HCT116 (cell line): ENCODE data around the gene DYNC1LI1.

Experiments
- CBX3 ChIP-seq: IDR thresholded peaks from 2 replicates; pipeline ENCODE4 v1.6.1; 2012; ENCODE audit warnings: low read depth
- ELF1 ChIP-seq: IDR thresholded peaks from 2 replicates; pipeline ENCODE4 v1.6.1; 2012; ENCODE audit warnings: low read depth, borderline replicate concordance
- EZH2 ChIP-seq: fragments of 200-600 bp; sonication (generic); IDR thresholded peaks from 2 replicates; pipeline ENCODE4 v1.6.1; 2017; ENCODE audit warnings: antibody characterized with exemption, mixed run types
- POLR2A ChIP-seq: IDR thresholded peaks from 2 replicates; pipeline ENCODE4 v1.7.0; 2011; ENCODE audit warnings: borderline replicate concordance; ENCODE audit not compliant: insufficient read depth, insufficient read length; ENCODE audit errors: extremely low read depth
- SP1 ChIP-seq: IDR thresholded peaks from 2 replicates; pipeline ENCODE4 v1.6.1; 2012; ENCODE audit warnings: low read depth
- YY1 ChIP-seq: IDR thresholded peaks from 2 replicates; pipeline ENCODE4 v1.6.1; 2011; ENCODE audit warnings: low read length, low read depth, moderate library complexity, mild to moderate bottlenecking; ENCODE audit not compliant: insufficient replicate concordance; ENCODE audit errors: extremely low read depth
- TF ChIP-seq, protein P1 (sequence below), 3 experiments: fragments of 200-600 bp in 1 of 3; sonication (generic) in 1 of 3; IDR thresholded peaks in 2 of 3; conservative IDR thresholded peaks in 1 of 3; 2 replicates each; pipeline ENCODE4 v1.5.1; 2012 to 2017; ENCODE audit warnings: low read depth in 2 of 3, low read length in 2 of 3, antibody characterized with exemption in 1 of 3, borderline replicate concordance in 1 of 3, control low read depth in 1 of 3, mild to moderate bottlenecking in 1 of 3, mixed read lengths in 1 of 3, mixed run types in 1 of 3, moderate library complexity in 1 of 3; ENCODE audit not compliant: insufficient read depth in 1 of 3

DNA sequence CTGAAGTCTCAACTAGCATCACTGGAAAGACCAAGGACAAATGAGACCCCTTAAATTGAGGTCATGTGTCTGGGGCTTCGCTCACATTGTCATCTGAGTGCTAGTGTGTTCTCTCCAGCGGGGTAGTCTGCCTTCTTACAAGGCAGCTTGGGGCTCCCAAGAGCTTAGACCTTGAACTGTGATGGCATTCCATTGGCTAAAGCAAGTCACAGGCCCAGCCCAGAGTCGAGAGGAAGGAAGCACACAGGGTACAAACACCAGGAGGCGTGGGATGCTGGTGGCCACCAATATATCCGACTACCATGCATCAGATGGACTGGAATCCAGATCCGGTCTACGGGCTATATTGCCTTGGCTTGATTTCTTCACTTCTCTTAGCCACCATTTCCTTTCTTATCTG is 31.5 kb upstream of the DYNC1LI1 start:
- no peak for TF ChIP-seq EZH2
- TF ChIP-seq POLR2A: no peak
- TF ChIP-seq, protein P1, sequence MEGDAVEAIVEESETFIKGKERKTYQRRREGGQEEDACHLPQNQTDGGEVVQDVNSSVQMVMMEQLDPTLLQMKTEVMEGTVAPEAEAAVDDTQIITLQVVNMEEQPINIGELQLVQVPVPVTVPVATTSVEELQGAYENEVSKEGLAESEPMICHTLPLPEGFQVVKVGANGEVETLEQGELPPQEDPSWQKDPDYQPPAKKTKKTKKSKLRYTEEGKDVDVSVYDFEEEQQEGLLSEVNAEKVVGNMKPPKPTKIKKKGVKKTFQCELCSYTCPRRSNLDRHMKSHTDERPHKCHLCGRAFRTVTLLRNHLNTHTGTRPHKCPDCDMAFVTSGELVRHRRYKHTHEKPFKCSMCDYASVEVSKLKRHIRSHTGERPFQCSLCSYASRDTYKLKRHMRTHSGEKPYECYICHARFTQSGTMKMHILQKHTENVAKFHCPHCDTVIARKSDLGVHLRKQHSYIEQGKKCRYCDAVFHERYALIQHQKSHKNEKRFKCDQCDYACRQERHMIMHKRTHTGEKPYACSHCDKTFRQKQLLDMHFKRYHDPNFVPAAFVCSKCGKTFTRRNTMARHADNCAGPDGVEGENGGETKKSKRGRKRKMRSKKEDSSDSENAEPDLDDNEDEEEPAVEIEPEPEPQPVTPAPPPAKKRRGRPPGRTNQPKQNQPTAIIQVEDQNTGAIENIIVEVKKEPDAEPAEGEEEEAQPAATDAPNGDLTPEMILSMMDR (IDR thresholded peaks at IDR 0.05 in 2 of 3, conservative IDR thresholded peaks at IDR 0.05 in 1 of 3; ENCODE audit: borderline replicate concordance in 1 of 3, insufficient read depth in 1 of 3, low read depth in 2 of 3, low read length in 2 of 3): no peak
- no peak for TF ChIP-seq YY1
- TF ChIP-seq CBX3: no peak
- TF ChIP-seq ELF1: no peak
- TF ChIP-seq SP1: no peak
